ENCODE measurements around the gene PSPC1. TPM values are rescaled to one million over a fixed set of nuclear protein-coding genes. Genes with fewer than 3 reads are reported as not detected.
A peak's percentile ranks its signal among the peaks of the same experiment; 100 is the strongest.
"Not testable (repeated sequence)": the region's sequence is repeated elsewhere in the genome, so short reads cannot be mapped to it uniquely, and the experiment has no call there.

PSPC1 gene
- total RNA-seq = 10 to 100 TPM; 30.3 to 63.2 (median 38.8) TPM

- DNase-seq (ENCODE audit: low spot score in 2 of 2) = peak; percentile 96 to 97
- TF ChIP-seq POLR2AphosphoS5 (IDR thresholded peaks at IDR 0.05) (peak in 2 of 3 donors; percentile 77 to 81), POLR2A (IDR thresholded peaks at IDR 0.05) (peak; percentile 61 to 89)
- H3K4me1 ChIP-seq = peaks cover 10% of the 10 kb centered on the region
- H3K9me3 ChIP-seq, H3K27me3 ChIP-seq, H3K36me3 ChIP-seq: not testable (repeated sequence)
- WGBS = 21% methylated on average over 50 of the region's 50 CpGs
- H3K4me3 ChIP-seq = peak within 1 kb of the TSS; percentile 86
- H3K27ac ChIP-seq = peak within 1 kb of the TSS; percentile 98
Measured at GRCh38 chr13:19782727-19783682, at the start of gene PSPC1. PSPC1 (minus strand) TSS chr13:19782945; CDS start chr13:19782757, 188 bp downstream.

- Histone ChIP-seq H3K9me3 (no peaks in the 10 kb centered on the region), H3K4me1 (no peaks in the 10 kb centered on the region), H3K27ac (no peak overlapping the region), H3K27me3 (no peaks in the 10 kb centered on the region), H3K4me3 (no peak overlapping the region), H3K36me3 (peaks cover 39% of the 10 kb centered on the region)
- DNase-seq (ENCODE audit: low spot score in 2 of 2) = no peak
- TF ChIP-seq EP300 (IDR thresholded peaks at IDR 0.05) (no peak), POLR2AphosphoS5 (IDR thresholded peaks at IDR 0.05) (no peak), POLR2A (IDR thresholded peaks at IDR 0.05) (no peak)
- TF ChIP-seq, protein P1, sequence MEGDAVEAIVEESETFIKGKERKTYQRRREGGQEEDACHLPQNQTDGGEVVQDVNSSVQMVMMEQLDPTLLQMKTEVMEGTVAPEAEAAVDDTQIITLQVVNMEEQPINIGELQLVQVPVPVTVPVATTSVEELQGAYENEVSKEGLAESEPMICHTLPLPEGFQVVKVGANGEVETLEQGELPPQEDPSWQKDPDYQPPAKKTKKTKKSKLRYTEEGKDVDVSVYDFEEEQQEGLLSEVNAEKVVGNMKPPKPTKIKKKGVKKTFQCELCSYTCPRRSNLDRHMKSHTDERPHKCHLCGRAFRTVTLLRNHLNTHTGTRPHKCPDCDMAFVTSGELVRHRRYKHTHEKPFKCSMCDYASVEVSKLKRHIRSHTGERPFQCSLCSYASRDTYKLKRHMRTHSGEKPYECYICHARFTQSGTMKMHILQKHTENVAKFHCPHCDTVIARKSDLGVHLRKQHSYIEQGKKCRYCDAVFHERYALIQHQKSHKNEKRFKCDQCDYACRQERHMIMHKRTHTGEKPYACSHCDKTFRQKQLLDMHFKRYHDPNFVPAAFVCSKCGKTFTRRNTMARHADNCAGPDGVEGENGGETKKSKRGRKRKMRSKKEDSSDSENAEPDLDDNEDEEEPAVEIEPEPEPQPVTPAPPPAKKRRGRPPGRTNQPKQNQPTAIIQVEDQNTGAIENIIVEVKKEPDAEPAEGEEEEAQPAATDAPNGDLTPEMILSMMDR (IDR thresholded peaks at IDR 0.05) = no peak
- WGBS = 91% methylated on average over 3 of the region's 3 CpGs
Measured at GRCh38 chr13:19822673-19823072, 39.9 kb upstream of the PSPC1 start.

DNA sequence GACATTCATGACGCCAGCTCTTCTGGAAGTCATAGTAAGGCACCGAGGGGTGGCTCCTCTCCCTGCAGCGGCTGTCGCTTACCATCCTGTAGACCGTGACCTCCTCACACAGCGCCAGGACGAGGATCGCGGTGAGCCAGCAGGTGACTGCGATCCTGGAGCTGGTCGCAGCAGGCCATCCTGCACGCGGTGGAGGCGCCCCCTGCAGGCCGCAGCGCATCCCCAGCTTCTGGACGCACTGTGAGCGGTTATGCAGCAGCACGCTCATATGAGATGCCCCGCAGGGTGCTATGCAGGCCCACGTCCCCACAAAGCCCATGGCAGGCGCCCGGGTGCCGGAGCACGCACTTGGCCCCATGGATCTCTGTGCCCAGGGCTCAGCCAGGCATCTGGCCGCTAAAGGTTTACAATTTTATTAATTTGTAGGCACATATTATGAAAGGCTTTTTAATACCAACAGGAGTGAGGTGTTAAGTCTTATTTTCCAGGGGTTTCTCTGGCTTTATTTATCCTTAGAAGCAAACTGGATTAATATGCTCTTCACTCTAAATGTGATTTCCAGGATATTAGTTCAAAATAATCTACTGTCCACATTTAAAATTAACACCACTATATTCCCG, 35.6 kb upstream of the PSPC1 start:
- peaks cover 24% of the 10 kb centered on the region for H3K36me3 ChIP-seq
- no peak overlapping the region for H3K4me3 ChIP-seq
- DNase-seq (ENCODE audit: low spot score in 2 of 2) = no peak
- no peak overlapping the region for H3K27ac ChIP-seq
- no peaks in the 10 kb centered on the region for H3K4me1 ChIP-seq
- no peaks in the 10 kb centered on the region for H3K9me3 ChIP-seq
- H3K27me3 ChIP-seq = no peaks in the 10 kb centered on the region
- 80% methylated on average over 20 of the region's 27 CpGs for WGBS
- TF ChIP-seq POLR2AphosphoS5 (IDR thresholded peaks at IDR 0.05) (no peak), POLR2A (IDR thresholded peaks at IDR 0.05) (no peak), EP300 (IDR thresholded peaks at IDR 0.05) (no peak)
- TF ChIP-seq, protein P1 (IDR thresholded peaks at IDR 0.05) = peak in 1 of 2 donors; percentile 31

- Histone ChIP-seq H3K9me3 (no peaks in the 10 kb centered on the region), H3K27ac (no peak overlapping the region), H3K4me1 (no peaks in the 10 kb centered on the region), H3K4me3 (no peak overlapping the region), H3K36me3 (peaks cover 21% of the 10 kb centered on the region), H3K27me3 (no peaks in the 10 kb centered on the region)
- 84% methylated on average over 7 of the region's 7 CpGs for WGBS
- no peak for DNase-seq (ENCODE audit: low spot score in 2 of 2)
- TF ChIP-seq, protein P1 (IDR thresholded peaks at IDR 0.05) = no peak
- TF ChIP-seq POLR2AphosphoS5 (IDR thresholded peaks at IDR 0.05) (no peak), EP300 (IDR thresholded peaks at IDR 0.05) (no peak)
Measured at GRCh38 chr13:19817510-19818158, 34.9 kb upstream of the PSPC1 start.

DNA sequence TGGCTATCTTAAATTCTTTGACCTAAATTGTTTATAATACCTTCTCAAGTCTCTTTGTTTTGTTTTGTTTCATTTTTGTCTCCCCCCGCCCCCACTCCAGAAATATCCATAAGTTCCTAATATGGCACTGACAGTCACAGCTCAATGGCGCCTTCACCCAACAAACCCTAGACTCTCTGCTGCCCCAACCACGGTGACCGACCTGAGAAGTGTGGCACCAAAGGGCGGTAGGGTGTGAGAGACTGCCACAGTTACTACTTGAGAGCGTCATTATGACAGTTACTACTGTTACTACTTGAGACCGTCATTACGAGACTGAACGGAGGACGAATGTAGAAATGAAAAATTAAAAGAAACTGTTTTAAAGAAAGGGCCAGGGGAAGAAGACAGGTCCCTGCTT, 34.4 kb upstream of the PSPC1 start:
- DNase-seq (ENCODE audit: low spot score in 2 of 2) = no peak
- Histone ChIP-seq H3K4me1 (no peaks in the 10 kb centered on the region), H3K27ac (no peak overlapping the region), H3K36me3 (peaks cover 16% of the 10 kb centered on the region), H3K27me3 (no peaks in the 10 kb centered on the region), H3K4me3 (no peak overlapping the region), H3K9me3 (no peaks in the 10 kb centered on the region)
- WGBS = 99% methylated on average over 10 of the region's 10 CpGs
- TF ChIP-seq EP300 (IDR thresholded peaks at IDR 0.05) (no peak), POLR2AphosphoS5 (IDR thresholded peaks at IDR 0.05) (no peak), POLR2A (IDR thresholded peaks at IDR 0.05) (no peak)
- TF ChIP-seq, protein P1 (IDR thresholded peaks at IDR 0.05) = no peak

DNA sequence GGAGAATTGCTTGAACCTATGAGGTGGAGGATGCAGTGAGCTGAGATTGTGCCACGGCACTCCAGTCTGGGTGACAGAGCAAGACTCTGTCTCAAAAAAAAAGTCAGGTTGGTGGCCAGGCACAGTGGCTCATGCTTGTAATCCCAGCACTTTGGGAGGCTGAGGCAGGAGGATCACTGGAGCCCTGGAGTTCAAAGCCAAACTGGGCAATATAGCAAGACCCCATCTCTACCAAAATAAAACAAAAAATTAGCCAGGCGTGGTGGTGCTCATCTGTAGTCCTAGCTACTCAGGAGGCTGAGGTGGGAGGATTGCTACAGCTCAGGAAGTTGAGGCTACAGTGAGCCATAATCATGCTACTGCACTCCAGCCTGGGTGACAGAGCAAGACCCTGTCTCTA, 33.1 kb upstream of the PSPC1 start:
- 100% methylated on average over 2 of the region's 2 CpGs for WGBS
- not testable (repeated sequence) for H3K27ac ChIP-seq; H3K27me3 ChIP-seq; H3K9me3 ChIP-seq; H3K4me1 ChIP-seq; H3K4me3 ChIP-seq; DNase-seq (ENCODE audit: low spot score in 2 of 2)
- peaks cover 12% of the 10 kb centered on the region for H3K36me3 ChIP-seq
